B cell (primary cell): Measurements from ENCODE around the gene SHQ1. TPM values are rescaled to one million over a fixed set of nuclear protein-coding genes. Genes with fewer than 3 reads are reported as not detected.

Source experiments
- ATAC-seq: fragments of 200-7000 bp; cut with Tn5 transposase; one replicate; pipeline ENCODE4 v1.10.0; 2021; ENCODE audit warnings: low read depth, mild to moderate bottlenecking, moderate number of reproducible peaks, moderate library complexity
- CTCF ChIA-PET: fragments of 350-600 bp; sonication (Branson Sonifier 250); formaldehyde crosslinking; loops from one replicate; lab custom pipeline; 2021; ENCODE audit warnings: antibody characterized with exemption, inconsistent platforms; lab: Charles Lee
- POLR2A ChIA-PET: fragments of 350-600 bp; sonication (Branson Sonifier 250); formaldehyde crosslinking; loops from one replicate; lab custom pipeline; 2021; ENCODE audit warnings: antibody characterized with exemption; lab: Charles Lee
- DNase-seq: peaks from one replicate; pipeline ENCODE4 v3.0.0; 2013
- H2AFZ ChIP-seq: 2 replicates; pipeline ENCODE4 v1.6.1; 2012; ENCODE audit warnings: mild to moderate bottlenecking, low read depth, low read length; ENCODE audit not compliant: insufficient read depth, poor library complexity, severe bottlenecking
- H3K27ac ChIP-seq, 2 donors: 1 replicate in 1 of 2; 2 replicates in 1 of 2; pipeline ENCODE4 v1.5.1; 2012 to 2013; ENCODE audit warnings: low read length in 2 of 2, mild to moderate bottlenecking in 2 of 2, moderate library complexity in 1 of 2
- H3K27me3 ChIP-seq, 4 experiments: fragments of 200-600 bp in 1 of 4; sonication (generic) in 1 of 4; replicated peaks in 1 of 4; 1 replicate in 2 of 4; 2 replicates in 2 of 4; pipeline versions ENCODE4 v1.6.1 to v1.7.0; 2013 to 2016; ENCODE audit warnings: low read length in 3 of 4, mild to moderate bottlenecking in 2 of 4, mixed read lengths in 1 of 4, moderate library complexity in 1 of 4; ENCODE audit not compliant: insufficient read depth in 4 of 4, control insufficient read depth in 3 of 4; ENCODE audit errors: control extremely low read depth in 1 of 4
- H3K36me3 ChIP-seq, 2 experiments: replicated peaks in 1 of 2; 1 replicate in 1 of 2; 2 replicates in 1 of 2; pipeline versions ENCODE4 v1.6.1 to v1.7.1; 2013; ENCODE audit warnings: low read length in 1 of 2; ENCODE audit not compliant: insufficient read depth in 2 of 2, control insufficient read depth in 1 of 2; ENCODE audit errors: control extremely low read depth in 1 of 2, extremely low read depth in 1 of 2
- H3K4me1 ChIP-seq, 2 donors: fragments of 200-600 bp in 1 of 2; sonication (generic) in 1 of 2; 1 replicate in 1 of 2; 2 replicates in 1 of 2; pipeline versions ENCODE4 v1.5.1 to v1.6.1; 2013 to 2017; ENCODE audit warnings: low read length in 2 of 2; ENCODE audit not compliant: control insufficient read depth in 2 of 2, insufficient read depth in 2 of 2
- H3K4me2 ChIP-seq: replicated peaks from 2 replicates; pipeline ENCODE3; 2012; ENCODE audit warnings: mild to moderate bottlenecking, low read depth, low read length; ENCODE audit not compliant: poor library complexity, severe bottlenecking
- H3K4me3 ChIP-seq, 5 experiments: fragments of 200-600 bp in 1 of 5; sonication (generic) in 1 of 5; 1 replicate in 3 of 5; 2 replicates in 2 of 5; pipeline versions ENCODE4 v1.5.1 to v1.7.0; 2011 to 2016; ENCODE audit warnings: low read length in 4 of 5, mild to moderate bottlenecking in 4 of 5, low read depth in 2 of 5, control low read depth in 1 of 5, moderate library complexity in 1 of 5; ENCODE audit not compliant: insufficient read depth in 1 of 5; ENCODE audit errors: control extremely low read depth in 1 of 5, extremely low read depth in 1 of 5
- H3K79me2 ChIP-seq: fragments of 200-600 bp; sonication (generic); one replicate; pipeline ENCODE4 v1.6.0; 2016; ENCODE audit warnings: low read length; ENCODE audit not compliant: control insufficient read depth, insufficient read depth
- H3K9ac ChIP-seq: fragments of 200-600 bp; sonication (generic); 2 replicates; pipeline ENCODE4 v1.6.1; 2017; ENCODE audit warnings: mild to moderate bottlenecking, low read length, moderate library complexity
- H3K9me3 ChIP-seq, 3 donors: one replicate each; pipeline versions ENCODE4 v1.6.1 to v1.7.1; 2013; ENCODE audit warnings: low read length in 2 of 3; ENCODE audit not compliant: control insufficient read depth in 2 of 3, insufficient read depth in 1 of 3; ENCODE audit errors: control extremely low read depth in 1 of 3
- H4K20me1 ChIP-seq: 2 replicates; pipeline ENCODE4 v1.6.0; 2012; ENCODE audit warnings: mild to moderate bottlenecking, low read length; ENCODE audit not compliant: insufficient read depth, control insufficient read depth, poor library complexity, severe bottlenecking
- H3K27ac Mint-ChIP-seq: one replicate; pipeline ENCODE4 v1.8.0; 2021; ENCODE audit warnings: mixed read lengths
- H3K27me3 Mint-ChIP-seq: one replicate; pipeline ENCODE4 v1.8.0; 2021; ENCODE audit warnings: mixed read lengths
- H3K4me1 Mint-ChIP-seq: one replicate; pipeline ENCODE4 v1.8.0; 2021; ENCODE audit warnings: mixed read lengths
- H3K4me3 Mint-ChIP-seq: one replicate; pipeline ENCODE4 v1.8.0; 2021; ENCODE audit warnings: mixed read lengths
- H3K9me3 Mint-ChIP-seq: one replicate; pipeline ENCODE4 v1.8.0; 2022; ENCODE audit warnings: mixed read lengths; ENCODE audit not compliant: insufficient read depth
- EZH2 ChIP-seq: IDR thresholded peaks from 2 replicates; pipeline ENCODE4 v1.6.1; 2012; ENCODE audit warnings: borderline replicate concordance, low read depth, mild to moderate bottlenecking, moderate library complexity, low read length; ENCODE audit not compliant: insufficient read depth, poor library complexity, severe bottlenecking
- WGBS: methylation state at CpG from one replicate; pipeline ENCODE4 v1.1.5; 2013; ENCODE audit warnings: missing lambda C conversion rate; ENCODE audit not compliant: insufficient coverage; 5-methylcytosine and 5-hydroxymethylcytosine counted together
- intact Hi-C: fragments of 100-400 bp; cut with micrococcal nuclease; formaldehyde crosslinking; loops from one replicate; pipeline ENCODE4 v1.10.0; 2022
- polyA plus RNA-seq: library from polyadenylated mRNA; depleted of rRNA; stranded (reverse); fragments of >200 nt; gene quantifications from 2 replicates; pipeline ENCODE4 v1.2.3, GENCODE V29; 2012
- total RNA-seq, 2 donors: library from RNA; stranded (reverse); fragments of 120-200 nt in 1 of 2; gene quantifications; 1 replicate in 1 of 2; 2 replicates in 1 of 2; pipeline versions ENCODE4 v1.2.3 to v1.2.4, GENCODE V29; 2013 to 2022
- TF ChIP-seq, protein P1 (sequence below): fragments of 200-600 bp; IDR thresholded peaks from one replicate; pipeline ENCODE4 v1.8.0; 2022; ENCODE audit warnings: antibody characterized with exemption, mild to moderate bottlenecking

SHQ1 gene
- total and polyA plus RNA-seq, 2 donors (not counting 1 experiment from before 2014, with no cell fraction given), result 3.6 to 32.0 TPM

DNA sequence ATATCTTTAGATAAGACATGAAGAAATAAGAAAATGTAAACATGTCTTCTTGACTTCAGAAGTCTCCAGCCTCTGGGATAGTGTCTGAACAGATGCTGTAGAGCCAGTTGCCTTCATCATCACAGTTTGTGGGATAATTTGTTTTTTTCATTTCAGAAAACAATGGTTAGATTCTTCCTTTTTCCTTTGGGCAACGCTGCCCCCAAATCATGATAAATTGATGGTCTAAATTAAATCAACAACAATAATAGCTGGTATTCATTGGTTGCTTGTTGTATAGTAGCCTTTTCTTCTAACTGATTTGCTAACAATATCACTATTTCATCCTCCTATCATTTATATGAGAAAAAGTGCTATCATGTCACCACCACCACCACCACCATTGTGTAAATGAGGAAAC lies 12.6 kb upstream of the SHQ1 start:
- POLR2A ChIA-PET, result no interaction called here
- Mint-ChIP-seq H3K27me3 (no peaks in the 10 kb centered on the region), H3K4me1 (no peaks in the 10 kb centered on the region), H3K4me3 (no peak overlapping the region), H3K27ac (no peak overlapping the region), H3K9me3 (no peaks in the 10 kb centered on the region)
- Histone ChIP-seq H3K4me1 (no peaks in the 10 kb centered on the region), H3K36me3 (no peaks in the 10 kb centered on the region), H3K79me2 (no peaks in the 10 kb centered on the region), H3K4me3 (no peak overlapping the region), H3K27ac (no peak overlapping the region), H3K9ac (no peak overlapping the region), H3K27me3 (no peaks in the 10 kb centered on the region), H2AFZ (no peak overlapping the region), H3K9me3 (no peaks in the 10 kb centered on the region), H3K4me2 (no peak overlapping the region), H4K20me1 (no peaks in the 10 kb centered on the region)
- DNase-seq, result no peak
- no peak for TF ChIP-seq EZH2
- TF ChIP-seq, protein P1, sequence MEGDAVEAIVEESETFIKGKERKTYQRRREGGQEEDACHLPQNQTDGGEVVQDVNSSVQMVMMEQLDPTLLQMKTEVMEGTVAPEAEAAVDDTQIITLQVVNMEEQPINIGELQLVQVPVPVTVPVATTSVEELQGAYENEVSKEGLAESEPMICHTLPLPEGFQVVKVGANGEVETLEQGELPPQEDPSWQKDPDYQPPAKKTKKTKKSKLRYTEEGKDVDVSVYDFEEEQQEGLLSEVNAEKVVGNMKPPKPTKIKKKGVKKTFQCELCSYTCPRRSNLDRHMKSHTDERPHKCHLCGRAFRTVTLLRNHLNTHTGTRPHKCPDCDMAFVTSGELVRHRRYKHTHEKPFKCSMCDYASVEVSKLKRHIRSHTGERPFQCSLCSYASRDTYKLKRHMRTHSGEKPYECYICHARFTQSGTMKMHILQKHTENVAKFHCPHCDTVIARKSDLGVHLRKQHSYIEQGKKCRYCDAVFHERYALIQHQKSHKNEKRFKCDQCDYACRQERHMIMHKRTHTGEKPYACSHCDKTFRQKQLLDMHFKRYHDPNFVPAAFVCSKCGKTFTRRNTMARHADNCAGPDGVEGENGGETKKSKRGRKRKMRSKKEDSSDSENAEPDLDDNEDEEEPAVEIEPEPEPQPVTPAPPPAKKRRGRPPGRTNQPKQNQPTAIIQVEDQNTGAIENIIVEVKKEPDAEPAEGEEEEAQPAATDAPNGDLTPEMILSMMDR, result no peak
- CTCF ChIA-PET, result no interaction called here
- WGBS, result no CpG with 5 or more reads among the region's 1 CpG
- ATAC-seq, result no peak
- intact Hi-C loops, result no loop called here

DNA sequence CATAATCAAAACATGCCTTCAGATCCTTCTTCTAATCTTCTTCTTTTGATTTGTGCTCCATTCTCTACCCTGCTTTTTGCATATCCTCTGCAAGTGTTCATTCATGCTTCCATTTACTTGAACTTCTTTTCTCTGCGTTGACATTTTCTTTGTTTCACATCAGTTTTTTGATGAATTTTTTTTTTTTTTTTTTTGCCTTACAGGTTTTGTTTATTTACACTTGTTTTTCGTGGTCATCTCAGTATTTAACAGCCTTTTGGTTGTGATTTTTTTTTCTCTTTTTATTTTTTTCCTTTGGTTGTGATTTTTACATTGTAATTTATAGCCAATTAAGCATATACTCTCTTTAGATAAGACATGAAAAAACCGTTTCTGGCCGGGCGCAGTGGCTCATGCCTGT lies 11.8 kb upstream of the SHQ1 start:
- no peaks in the 10 kb centered on the region for H3K9me3 Mint-ChIP-seq
- Histone ChIP-seq H3K27ac (no peak overlapping the region), H3K4me1 (no peaks in the 10 kb centered on the region), H3K36me3 (no peaks in the 10 kb centered on the region), H3K9me3 (no peaks in the 10 kb centered on the region), H3K4me2 (no peak overlapping the region), H3K79me2 (no peaks in the 10 kb centered on the region), H2AFZ (no peak overlapping the region), H3K4me3 (no peak overlapping the region), H3K27me3 (peaks cover 0 to 6% (median 0%) of the 10 kb centered on the region in 4 experiments), H3K9ac (no peak overlapping the region), H4K20me1 (no peaks in the 10 kb centered on the region)
- H3K27ac Mint-ChIP-seq, result no peak overlapping the region
- H3K4me3 Mint-ChIP-seq, result no peak overlapping the region
- intact Hi-C loops, result no loop called here
- peaks cover 5% of the 10 kb centered on the region for H3K27me3 Mint-ChIP-seq
- TF ChIP-seq EZH2, result no peak
- TF ChIP-seq, protein P1, result no peak
- H3K4me1 Mint-ChIP-seq, result no peaks in the 10 kb centered on the region
- 100% methylated on average over 2 of the region's 5 CpGs for WGBS
- ATAC-seq (no peak), DNase-seq (no peak)
- ChIA-PET CTCF (no interaction called here), POLR2A (no interaction called here)
